Parathyroid adenoma (tissue), 2 donors: ENCODE data around the gene SYT2.

Source experiments
- H2AFZ ChIP-seq: fragments of 300-600 bp; sonication (generic); one replicate; pipeline ENCODE4 v1.7.0; 2017; ENCODE audit warnings: antibody characterized with exemption, mild to moderate bottlenecking
- H3K27ac ChIP-seq: fragments of 300-600 bp; sonication (generic); one replicate; pipeline ENCODE4 v1.7.0; 2017
- H3K27me3 ChIP-seq: fragments of 300-600 bp; sonication (generic); one replicate; pipeline ENCODE4 v1.7.0; 2017; ENCODE audit warnings: low read length; ENCODE audit not compliant: control insufficient read depth, insufficient read depth
- H3K36me3 ChIP-seq: fragments of 300-600 bp; sonication (generic); one replicate; pipeline ENCODE4 v1.7.0; 2017; ENCODE audit warnings: low read length; ENCODE audit not compliant: control insufficient read depth, insufficient read depth
- H3K4me1 ChIP-seq: fragments of 300-600 bp; sonication (generic); one replicate; pipeline ENCODE4 v1.7.0; 2017; ENCODE audit warnings: control low read depth
- H3K4me2 ChIP-seq: fragments of 300-600 bp; sonication (generic); one replicate; pipeline ENCODE4 v1.7.0; 2017; ENCODE audit warnings: low read length
- H3K4me3 ChIP-seq: fragments of 300-600 bp; sonication (generic); one replicate; pipeline ENCODE4 v1.7.0; 2017; ENCODE audit warnings: low read depth, low read length
- H3K79me2 ChIP-seq: fragments of 300-600 bp; sonication (generic); one replicate; pipeline ENCODE4 v1.7.0; 2017; ENCODE audit warnings: control low read depth
- H3K9ac ChIP-seq: fragments of 300-600 bp; sonication (generic); one replicate; pipeline ENCODE4 v1.7.0; 2017; ENCODE audit warnings: mild to moderate bottlenecking
- H3K9me3 ChIP-seq: fragments of 300-600 bp; sonication (generic); one replicate; pipeline ENCODE4 v1.7.0; 2017; ENCODE audit warnings: low read length; ENCODE audit not compliant: control insufficient read depth
- TF ChIP-seq, protein P1 (sequence below): fragments of 300-600 bp; sonication (generic); IDR thresholded peaks from one replicate; pipeline ENCODE4 v1.7.0; 2017; ENCODE audit warnings: antibody characterized with exemption, mild to moderate bottlenecking
- donor health status: primary hyperparathyroidism.

Gene SYT2

DNA sequence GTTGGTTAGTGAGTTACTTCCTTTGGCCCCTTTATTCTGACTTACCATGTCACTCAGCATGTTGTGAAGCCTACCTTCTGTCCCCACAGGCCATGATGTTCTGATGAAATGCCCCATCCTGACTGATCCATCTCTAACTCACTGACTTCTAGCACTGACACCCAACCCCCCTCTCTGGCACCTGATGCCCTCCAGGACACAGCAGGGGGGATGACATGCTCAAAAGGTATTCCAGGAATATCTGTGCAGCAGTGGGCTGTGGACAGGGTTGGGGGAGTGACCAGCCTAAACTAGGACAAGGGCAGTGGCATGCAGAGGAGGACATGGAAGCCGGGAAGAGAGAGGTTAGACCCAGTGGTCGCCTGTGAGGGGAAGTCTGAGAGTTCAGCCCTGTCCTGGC is 25.5 kb downstream of the SYT2 start:
- H3K9me3 ChIP-seq: no peaks in the 10 kb centered on the region
- H3K4me3 ChIP-seq: no peak overlapping the region
- no peaks in the 10 kb centered on the region for H3K36me3 ChIP-seq
- no peaks in the 10 kb centered on the region for H3K4me1 ChIP-seq
- H2AFZ ChIP-seq: no peak overlapping the region
- H3K4me2 ChIP-seq: no peak overlapping the region
- H3K27me3 ChIP-seq: no peaks in the 10 kb centered on the region
- H3K79me2 ChIP-seq: no peaks in the 10 kb centered on the region
- TF ChIP-seq, protein P1, sequence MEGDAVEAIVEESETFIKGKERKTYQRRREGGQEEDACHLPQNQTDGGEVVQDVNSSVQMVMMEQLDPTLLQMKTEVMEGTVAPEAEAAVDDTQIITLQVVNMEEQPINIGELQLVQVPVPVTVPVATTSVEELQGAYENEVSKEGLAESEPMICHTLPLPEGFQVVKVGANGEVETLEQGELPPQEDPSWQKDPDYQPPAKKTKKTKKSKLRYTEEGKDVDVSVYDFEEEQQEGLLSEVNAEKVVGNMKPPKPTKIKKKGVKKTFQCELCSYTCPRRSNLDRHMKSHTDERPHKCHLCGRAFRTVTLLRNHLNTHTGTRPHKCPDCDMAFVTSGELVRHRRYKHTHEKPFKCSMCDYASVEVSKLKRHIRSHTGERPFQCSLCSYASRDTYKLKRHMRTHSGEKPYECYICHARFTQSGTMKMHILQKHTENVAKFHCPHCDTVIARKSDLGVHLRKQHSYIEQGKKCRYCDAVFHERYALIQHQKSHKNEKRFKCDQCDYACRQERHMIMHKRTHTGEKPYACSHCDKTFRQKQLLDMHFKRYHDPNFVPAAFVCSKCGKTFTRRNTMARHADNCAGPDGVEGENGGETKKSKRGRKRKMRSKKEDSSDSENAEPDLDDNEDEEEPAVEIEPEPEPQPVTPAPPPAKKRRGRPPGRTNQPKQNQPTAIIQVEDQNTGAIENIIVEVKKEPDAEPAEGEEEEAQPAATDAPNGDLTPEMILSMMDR: no peak
- H3K27ac ChIP-seq: no peak overlapping the region
- H3K9ac ChIP-seq: no peak overlapping the region

DNA sequence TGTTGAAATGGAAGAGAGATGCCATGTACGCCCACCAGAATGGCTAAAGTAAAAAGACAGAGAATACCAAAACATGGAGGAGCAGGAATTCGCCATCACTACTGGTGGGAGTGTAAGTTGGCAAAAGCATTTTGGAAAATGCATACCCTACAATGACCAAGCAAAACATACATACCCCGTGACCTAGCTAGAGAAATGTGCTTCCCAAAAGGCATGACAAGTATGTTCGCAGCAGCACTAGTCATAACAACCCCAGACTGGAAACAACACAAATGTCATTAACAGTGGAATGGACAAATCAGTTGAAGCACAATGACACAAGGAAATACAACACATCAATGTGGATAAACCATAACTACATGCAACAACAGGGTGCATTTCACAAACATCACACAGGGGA is 27.2 kb downstream of the SYT2 start:
- Histone ChIP-seq H3K36me3 (no peaks in the 10 kb centered on the region), H3K9ac (no peak overlapping the region), H3K4me3 (no peak overlapping the region), H3K9me3 (no peaks in the 10 kb centered on the region), H3K27me3 (no peaks in the 10 kb centered on the region), H2AFZ (no peak overlapping the region), H3K27ac (no peak overlapping the region), H3K4me2 (no peak overlapping the region), H3K79me2 (no peaks in the 10 kb centered on the region), H3K4me1 (no peaks in the 10 kb centered on the region)
- TF ChIP-seq, protein P1: no peak

DNA sequence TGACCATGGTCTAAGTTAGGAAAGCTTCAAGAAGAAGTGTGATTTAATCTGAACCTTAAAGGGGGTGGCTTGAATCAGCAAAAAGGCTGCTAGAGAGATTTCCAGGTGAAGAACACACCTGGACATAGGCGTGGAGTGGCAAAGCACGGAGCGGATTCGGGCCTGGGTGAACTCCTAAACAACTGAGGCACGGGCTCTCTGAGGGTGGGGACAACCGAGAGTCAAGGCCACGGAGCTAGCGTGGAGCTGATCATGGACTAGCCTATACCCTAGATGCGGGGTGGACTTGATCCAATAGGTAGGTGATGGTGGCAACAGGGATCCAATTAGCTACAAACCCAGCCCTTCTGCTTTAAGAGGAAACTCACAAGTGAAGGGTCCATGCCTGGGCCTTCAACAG is 27.8 kb downstream of the SYT2 start:
- H3K36me3 ChIP-seq: no peaks in the 10 kb centered on the region

GRCh38 chr1:202681736-202682420 is 28.4 kb downstream of the SYT2 start:
- Histone ChIP-seq H3K27me3 (no peaks in the 10 kb centered on the region), H3K79me2 (no peaks in the 10 kb centered on the region), H3K4me3 (no peak overlapping the region), H3K36me3 (no peaks in the 10 kb centered on the region), H3K9ac (no peak overlapping the region), H2AFZ (no peak overlapping the region), H3K27ac (no peak overlapping the region), H3K4me2 (no peak overlapping the region), H3K9me3 (no peaks in the 10 kb centered on the region), H3K4me1 (no peaks in the 10 kb centered on the region)
- TF ChIP-seq, protein P1: no peak

More for the DNA sequence above, 27.8 kb downstream of the SYT2 start:
- Histone ChIP-seq H3K79me2 (no peaks in the 10 kb centered on the region), H3K27ac (no peak overlapping the region), H3K9ac (no peak overlapping the region), H3K4me3 (no peak overlapping the region), H3K9me3 (no peaks in the 10 kb centered on the region), H3K27me3 (no peaks in the 10 kb centered on the region), H3K4me2 (no peak overlapping the region), H2AFZ (no peak overlapping the region), H3K4me1 (no peaks in the 10 kb centered on the region)
- TF ChIP-seq, protein P1: no peak
